ENCODE data around the gene SIGLEC6. TPM values are rescaled to one million over a fixed set of nuclear protein-coding genes. Genes with fewer than 3 reads are reported as not detected.

SIGLEC6 gene
- total RNA-seq, 1 donor from 2014 or later: 5.1 TPM

- DNase-seq (ENCODE audit: low spot score): no peak
Measured at GRCh38 chr19:51548891-51549305, 17.4 kb upstream of the SIGLEC6 start.

GRCh38 chr19:51548213-51548651 lies 16.8 kb upstream of the SIGLEC6 start:
- DNase-seq (ENCODE audit: low spot score): no peak

- DNase-seq (ENCODE audit: low spot score): peak; percentile 3
Measured at GRCh38 chr19:51547397-51548212, 16.1 kb upstream of the SIGLEC6 start.

DNA sequence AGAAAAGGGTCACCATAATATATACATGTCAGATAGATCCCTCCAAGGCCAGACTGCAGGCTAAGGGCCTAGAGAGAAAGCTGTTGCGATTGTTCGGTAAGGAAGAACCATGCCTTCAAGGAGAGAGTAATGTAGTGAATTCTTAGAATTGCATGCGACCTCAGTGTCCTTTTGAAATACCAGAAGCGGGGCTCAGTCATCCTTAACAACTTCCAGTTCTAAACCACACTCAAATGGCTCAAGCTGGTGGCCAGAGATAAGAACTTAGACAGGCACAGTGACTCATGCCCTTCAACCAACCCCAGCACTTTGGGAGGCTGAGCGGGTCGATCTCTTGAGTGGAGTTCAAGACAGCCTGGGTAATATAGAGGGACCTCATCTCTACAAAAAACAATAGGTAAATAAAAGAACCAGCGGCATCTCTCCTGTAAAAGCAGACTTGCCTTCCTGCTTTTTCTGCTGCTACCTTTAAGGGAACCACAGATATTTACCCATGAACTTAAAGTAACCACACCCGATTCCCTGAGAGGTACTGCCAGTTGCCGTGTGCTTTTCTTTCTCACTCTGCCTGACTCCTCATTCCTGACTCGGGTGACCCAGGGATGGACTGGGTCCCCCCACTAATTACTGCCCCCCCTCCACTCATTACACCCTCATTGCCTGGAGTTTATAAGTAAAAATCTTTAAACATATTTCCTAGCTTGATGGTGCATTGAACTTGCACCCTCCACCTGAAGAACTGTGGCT lies 15.4 kb upstream of the SIGLEC6 start:
- no peak for DNase-seq (ENCODE audit: low spot score)

DNA sequence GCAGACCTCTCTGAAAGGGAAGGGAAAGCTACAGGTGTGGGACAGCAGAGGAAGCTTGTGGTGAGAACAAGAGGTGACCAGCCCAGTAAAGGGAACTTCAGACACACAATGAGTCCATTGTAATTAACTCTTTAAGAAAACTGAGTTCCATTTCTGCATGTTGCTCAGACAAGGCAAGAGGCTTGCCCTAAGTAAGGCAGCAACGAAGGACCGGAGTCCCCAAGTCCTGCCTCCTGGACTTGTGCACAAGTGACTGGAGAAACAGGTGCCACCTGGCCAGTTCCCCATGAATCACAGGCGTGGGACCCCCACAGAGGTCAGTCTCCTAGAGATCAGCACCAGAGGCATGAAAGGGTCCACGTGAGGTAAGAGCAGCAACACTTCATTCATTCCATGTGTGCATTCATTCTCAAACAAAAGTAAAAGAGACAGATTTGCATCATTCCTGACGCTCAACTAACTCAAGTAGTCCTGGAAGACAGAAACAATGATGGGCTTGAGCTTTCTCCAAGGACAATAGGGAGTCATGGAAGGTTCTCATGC lies 14.7 kb upstream of the SIGLEC6 start:
- no peak for DNase-seq (ENCODE audit: low spot score)

- DNase-seq (ENCODE audit: low spot score): no peak
Measured at GRCh38 chr19:51544038-51544437, 12.6 kb upstream of the SIGLEC6 start.

DNA sequence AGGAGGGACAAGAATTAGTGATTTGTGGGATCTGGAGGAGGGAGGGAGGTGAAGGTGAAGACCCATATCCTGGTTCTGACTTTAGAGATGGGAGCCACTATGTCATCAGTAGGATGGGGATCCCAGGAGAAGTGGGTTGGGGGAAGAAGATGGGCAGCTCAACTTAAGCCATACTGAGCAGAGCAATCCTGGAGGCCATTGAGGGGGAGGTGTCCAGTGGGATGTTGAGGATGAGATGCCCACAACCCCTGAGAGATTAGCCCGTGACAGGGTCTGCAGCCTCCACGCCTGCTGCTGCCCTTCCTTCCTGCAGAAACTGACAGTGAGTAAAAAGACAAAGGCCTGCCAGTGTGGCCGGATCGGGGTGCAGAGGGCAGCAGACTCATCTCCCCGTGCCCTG lies 11.2 kb upstream of the SIGLEC6 start:
- no peak for DNase-seq (ENCODE audit: low spot score)

DNA sequence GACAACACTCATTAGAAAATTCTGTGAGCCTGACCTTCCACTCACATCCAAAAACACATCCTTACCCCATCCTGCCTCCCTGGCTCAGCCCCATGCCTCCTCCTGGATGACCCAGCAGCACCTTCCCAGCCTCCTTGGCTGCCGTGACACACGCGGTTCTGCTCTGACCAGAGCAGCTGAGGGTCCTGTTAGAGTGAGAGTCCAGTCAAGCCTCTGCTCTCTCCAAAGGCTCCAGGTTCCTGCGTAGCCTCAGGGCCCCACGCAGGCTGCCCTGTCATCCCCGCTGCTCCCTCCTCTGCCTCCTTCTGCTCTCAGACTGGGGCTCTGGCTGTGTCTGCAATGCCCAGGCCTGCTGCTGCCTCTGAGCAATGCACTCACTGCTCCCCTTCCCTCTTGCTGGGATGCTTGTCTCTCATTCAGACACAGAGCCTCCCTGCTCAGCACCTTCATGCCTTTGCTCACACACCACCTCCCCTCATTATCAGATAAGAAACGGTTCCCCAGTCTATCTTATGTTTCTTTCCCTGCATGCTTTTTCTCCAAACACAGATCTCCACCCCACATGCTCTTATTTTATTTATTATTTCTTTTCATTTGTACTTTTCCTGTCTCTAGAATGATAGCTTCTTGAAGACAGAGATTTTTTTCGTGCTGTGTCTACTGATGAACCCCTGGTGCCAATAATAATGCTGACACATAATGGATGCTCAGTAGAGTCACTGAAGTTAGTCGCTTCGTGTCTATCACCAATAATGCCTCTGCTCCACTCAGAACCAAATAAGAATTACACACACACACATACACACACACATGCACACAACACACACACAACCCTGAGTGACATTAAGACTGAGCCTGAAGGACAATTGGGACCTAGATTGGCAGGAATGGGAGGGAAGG lies 10.2 kb upstream of the SIGLEC6 start:
- DNase-seq (ENCODE audit: low spot score): no peak

GRCh38 chr19:51539821-51540366 lies 8.4 kb upstream of the SIGLEC6 start:
- no peak for DNase-seq (ENCODE audit: low spot score)

GRCh38 chr19:51535535-51535934 lies 4.1 kb upstream of the SIGLEC6 start:
- no peak for DNase-seq (ENCODE audit: low spot score)

DNA sequence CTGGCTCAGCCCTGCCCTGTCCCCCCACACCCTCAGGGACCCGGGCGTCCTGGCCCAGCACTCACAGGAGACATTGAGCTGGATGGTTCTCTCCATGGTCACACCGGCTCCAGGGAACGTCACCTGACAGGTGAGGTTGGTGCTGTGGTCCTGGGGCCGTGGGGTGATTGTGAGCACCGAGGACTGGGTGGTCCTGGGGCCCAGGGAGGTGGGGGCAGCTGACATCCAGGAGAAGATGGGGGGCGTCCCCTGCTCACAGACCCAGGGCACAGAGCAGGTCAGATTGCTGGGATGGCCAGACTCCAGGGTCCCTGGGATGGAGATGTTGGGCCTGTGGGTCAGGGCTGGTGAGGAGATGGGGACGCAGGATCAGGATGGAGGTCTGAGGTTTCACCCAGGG lies 854 bp downstream of the SIGLEC6 start:
- DNase-seq (ENCODE audit: low spot score): no peak

- DNase-seq (ENCODE audit: low spot score): no peak
Measured at GRCh38 chr19:51529301-51529700, 2.2 kb downstream of the SIGLEC6 start.

DNA sequence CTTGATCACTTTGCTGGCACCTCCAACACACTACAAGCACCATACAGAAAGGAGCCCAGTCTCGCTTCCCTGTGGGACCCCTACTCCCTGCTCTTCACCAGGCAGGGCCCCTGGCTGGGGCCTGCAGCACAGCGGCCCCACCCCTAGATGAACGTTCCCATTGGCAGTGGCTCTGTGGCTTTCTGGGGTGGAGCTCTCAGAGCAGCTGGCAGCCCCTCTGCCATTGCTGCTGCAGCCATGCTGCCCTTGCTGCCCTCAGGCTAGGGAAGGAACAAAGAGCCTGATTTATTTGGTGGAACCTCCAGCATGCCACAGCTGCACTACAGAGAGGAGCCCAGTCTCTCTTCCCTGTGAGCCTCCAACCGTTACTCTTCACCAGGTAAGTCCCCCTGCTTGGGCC lies 5.8 kb downstream of the SIGLEC6 start:
- DNase-seq (ENCODE audit: low spot score): no peak

GRCh38 chr19:51524666-51525264 lies 6.7 kb downstream of the SIGLEC6 start:
- DNase-seq (ENCODE audit: low spot score): no peak

DNA sequence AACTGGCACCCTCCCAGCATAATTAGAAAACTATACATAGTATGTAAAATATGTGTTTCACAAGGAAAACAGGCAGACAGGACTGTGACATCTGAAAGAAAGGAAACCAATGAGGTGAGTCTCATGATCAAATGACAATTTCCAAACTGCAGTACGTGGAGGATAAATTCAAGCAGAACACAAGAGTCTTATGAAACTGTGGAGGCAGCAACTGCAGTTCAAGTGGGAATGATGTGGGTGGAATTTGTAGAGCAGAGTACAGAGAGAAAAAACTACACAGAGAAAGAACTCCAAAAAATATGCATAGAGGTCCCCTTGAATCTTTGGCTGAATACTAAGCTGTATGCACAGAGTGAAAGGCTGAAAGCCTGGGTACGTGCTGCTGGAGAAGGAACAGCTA lies 9.7 kb downstream of the SIGLEC6 start:
- DNase-seq (ENCODE audit: low spot score): no peak

DNA sequence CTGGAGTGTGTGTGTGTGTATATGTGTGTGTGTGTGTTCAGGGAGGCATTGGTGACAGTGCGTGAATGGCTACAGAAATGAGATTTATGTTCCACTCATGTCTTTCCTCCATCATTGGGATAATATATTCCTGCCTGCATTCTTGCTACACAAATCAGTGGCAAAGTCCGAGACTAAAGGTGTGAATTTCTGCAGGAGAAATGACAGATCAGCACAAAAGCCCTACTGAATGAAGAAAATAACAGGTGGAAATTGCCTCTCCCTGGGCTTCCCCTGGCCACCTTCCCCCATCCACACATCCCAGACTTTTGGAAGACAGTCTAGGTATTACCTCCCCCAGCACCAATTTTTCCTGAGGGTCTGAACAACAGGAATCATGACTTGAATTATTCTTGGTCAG lies 10.1 kb downstream of the SIGLEC6 start:
- no peak for DNase-seq (ENCODE audit: low spot score)

DNA sequence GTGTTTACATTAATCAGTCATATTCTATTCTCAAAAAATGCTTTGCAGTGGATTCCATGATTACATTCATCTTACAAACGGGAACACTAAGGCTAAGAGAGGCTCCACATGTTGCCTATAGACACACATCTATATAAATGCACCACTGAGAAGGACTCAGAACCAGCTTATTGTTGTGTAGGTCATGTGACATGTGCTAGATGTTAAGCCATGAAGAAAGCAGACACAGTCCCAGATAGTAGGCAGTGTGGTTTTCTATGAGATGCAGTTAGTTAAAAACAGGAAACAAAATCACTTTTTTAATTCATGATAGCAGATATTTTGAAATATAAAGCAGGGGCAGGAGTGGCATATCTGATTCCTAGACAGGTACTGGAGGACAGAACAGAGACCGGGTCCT lies 10.7 kb downstream of the SIGLEC6 start:
- no peak for DNase-seq (ENCODE audit: low spot score)

DNA sequence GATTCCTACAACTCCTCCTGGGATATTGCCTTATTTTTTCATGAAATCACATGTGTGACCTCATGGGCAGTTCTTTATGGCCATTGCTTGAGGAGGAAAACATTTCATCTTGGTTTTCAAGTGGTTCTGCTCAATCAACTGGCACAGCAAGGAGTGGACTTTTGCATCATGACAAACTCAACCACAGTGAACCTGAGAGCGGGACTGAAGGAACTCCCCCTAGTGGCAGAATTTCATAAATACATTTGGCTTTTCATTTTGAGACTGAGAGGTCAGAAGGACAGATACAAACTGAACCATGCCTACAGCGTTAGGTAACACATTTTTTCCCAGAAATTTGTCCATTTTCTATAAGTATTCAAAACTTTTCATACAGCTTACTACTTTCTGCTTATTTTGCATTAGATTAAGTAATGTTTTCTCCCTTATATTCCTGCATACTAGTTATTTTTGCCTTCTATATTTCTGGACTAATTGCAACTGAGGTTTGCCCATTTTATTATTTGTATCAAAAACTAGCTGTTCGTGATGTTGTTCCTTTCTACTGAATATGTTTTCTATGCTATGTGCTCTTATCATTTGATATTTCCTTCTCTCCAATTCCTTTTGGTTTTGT lies 16.5 kb downstream of the SIGLEC6 start:
- peak; percentile 26 for DNase-seq (ENCODE audit: low spot score)

DNA sequence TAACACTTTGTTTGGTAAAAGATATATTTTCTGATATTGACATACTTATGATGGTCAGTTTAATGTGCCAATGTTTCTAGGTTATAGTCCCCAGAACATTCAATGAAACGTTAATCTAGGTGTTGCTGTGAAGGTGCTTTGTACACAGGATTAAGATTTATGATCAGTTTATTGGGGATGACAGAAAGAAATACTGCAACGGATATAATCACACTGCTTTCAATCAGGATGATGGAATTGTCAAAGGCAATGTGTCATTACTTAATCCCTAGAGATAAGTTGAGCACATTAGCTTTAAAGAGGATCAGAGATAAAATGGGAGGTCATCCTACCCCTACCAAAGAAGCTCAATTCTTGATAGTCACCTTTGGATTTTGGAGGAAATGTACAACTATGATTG lies 17.5 kb downstream of the SIGLEC6 start:
- DNase-seq (ENCODE audit: low spot score): no peak

DNA sequence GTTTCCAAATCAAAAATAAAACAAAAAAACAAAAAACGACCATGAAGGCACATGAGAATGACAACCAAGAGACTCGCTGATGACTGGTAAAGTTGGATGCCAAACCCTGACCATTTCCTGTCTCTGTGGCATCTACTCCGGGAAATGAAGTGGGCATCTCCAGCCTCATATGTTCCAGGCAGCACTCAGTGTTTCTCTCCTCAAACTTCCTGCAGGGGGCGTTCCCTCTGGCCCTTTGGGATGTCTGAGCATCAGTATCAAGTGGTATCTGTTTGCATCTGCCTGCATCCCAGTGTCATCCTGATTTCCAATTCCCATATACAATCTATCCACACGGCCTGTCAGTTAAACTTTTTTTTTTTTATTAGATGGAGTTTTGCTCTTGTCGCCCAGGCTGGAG lies 20.1 kb downstream of the SIGLEC6 start:
- DNase-seq (ENCODE audit: low spot score): no peak

Measured in mucosa of gallbladder (tissue), 1 donor.